NOMO-1 treated with dmso at 0.1 percent for 144 hours (cell line): ENCODE results near the gene CST8.

Source experiments
- DNase-seq: peaks from one replicate; lab custom pipeline; 2025; ENCODE audit not compliant: unreplicated experiment; lab: John Stamatoyannopoulos, UW

The CST8 gene

DNA sequence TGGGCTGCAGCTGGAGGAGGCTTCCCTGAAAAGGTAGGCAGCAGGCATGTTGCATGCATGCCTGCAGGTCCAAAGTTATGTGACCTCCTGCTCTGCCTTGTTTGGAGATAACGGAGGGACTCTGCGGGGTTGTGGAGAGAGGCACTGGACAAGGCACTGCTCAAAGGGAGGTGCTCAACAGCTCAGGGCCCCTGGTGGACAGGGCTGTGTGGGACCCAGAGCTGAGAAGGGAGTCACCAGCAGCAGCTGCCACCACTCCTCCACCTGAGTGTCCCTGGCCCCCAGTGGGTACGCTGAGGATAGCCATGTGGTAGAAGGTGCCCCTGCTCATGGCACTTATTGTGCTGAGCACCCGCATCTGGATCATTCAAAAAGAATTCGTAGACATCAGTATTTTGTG lies 15.5 kb upstream of the CST8 start:
- no peak for DNase-seq

- no peak for DNase-seq
Measured at GRCh38 chr20:23476015-23476754, 14.7 kb upstream of the CST8 start.

DNA sequence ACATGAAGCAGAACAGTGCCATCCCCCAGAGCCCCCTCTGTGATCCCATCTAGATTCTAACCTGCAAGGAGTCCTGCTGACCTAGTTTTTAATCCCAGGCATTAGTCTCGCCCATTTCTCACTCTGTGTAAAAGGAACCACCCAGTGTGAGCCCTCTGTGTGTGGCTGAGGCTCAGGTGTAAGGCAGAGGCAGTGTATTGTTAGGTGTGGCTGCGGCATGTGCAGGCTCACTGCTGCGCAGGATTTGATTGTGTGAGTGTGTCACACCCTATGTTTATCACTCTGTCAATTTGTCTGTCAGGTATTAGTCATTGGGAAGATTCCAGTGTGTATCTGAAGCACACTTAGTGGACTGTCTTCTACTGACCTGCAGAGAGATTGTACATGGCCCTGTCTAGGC lies 13.7 kb upstream of the CST8 start:
- DNase-seq = no peak

- no peak for DNase-seq
Measured at GRCh38 chr20:23479043-23479442, 11.9 kb upstream of the CST8 start.

DNA sequence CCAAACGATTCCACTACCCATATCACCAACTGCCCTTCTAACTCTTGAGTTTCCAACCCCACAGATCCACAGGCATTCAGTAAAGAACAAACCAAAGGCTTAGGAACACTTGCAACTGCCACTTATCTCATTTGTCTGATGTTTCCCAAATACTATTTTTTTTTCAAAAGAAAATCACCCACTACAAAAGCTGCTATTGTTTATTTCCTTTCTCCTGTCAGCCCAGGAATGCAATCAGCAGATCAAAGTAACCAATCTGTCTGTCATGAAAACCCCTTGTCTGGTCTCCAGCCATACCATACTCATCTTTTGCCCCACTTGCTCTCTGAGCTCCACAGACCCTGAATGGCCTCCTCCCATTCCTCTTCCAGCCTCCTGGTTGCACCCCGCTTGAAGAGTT lies 8.8 kb upstream of the CST8 start:
- DNase-seq = no peak

- DNase-seq = no peak
Measured at GRCh38 chr20:23484081-23484480, 6.8 kb upstream of the CST8 start.

- DNase-seq = no peak
Measured at GRCh38 chr20:23488470-23488869, 2.4 kb upstream of the CST8 start.

DNA sequence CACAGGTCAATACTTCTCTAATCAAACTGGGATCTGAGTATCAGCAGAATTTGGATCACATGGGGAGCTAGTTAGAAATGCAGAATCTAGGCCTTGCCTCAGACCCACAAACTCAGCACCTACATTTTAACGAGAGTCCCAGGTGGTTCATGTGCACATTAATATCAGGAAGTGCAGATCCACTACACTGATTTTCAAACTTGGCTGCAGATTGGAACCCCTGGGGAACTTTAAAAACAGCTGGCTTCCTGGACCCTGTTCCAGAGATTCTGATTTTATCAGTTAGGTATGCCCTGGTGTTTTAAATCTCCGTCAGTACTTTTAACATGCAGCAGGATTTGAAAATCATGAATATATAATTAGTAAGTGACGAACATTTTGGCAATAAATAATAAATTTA lies 1.9 kb upstream of the CST8 start:
- DNase-seq = no peak

GRCh38 chr20:23492292-23492691 lies 1.4 kb downstream of the CST8 start:
- DNase-seq = no peak

DNA sequence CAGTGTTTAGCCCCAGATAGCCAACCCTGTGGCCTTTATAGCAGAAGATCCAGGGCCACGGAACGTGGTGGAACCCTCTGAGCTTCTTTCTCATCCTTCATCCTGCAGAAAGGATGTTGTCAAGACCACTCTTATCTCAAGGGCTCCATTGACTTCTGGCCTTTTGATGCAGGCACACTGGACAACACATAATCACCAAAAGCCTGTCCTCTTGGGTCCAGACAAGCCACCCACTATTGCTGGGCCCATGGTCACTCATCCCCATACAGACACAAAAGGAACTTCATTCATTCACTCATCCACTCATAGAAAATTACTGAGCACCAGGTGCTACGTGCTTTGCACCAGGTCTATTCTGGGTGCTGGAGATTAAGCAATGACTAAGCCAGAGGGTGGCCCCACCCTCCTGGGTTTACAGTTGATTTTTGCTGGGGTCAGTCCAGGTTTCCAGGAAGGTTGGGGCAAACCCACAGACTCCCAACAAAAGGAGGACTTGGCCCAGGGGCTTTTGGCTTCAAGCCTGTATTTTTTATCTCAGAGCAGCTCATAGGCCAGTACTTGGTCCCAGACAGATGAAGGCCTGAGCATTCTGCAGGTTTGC lies 2.4 kb downstream of the CST8 start:
- no peak for DNase-seq

DNA sequence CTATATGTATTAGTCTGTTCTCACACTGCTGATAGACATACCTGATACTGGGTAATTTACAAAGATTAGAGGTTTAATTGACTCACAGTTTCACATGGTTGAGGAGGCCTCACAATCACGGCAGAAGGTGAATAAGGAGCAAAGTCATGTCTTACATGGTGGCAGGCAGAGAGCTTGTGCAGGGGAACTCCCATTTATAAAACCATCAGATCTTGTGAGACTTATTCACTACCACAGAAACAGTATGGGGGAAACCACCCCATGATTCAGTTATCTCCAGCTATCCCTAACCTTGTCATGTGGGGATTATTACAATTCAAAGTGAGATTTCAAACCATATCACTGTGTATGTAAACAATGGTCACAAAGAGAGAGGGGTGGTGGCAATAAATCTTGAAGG lies 6.6 kb downstream of the CST8 start:
- no peak for DNase-seq

DNA sequence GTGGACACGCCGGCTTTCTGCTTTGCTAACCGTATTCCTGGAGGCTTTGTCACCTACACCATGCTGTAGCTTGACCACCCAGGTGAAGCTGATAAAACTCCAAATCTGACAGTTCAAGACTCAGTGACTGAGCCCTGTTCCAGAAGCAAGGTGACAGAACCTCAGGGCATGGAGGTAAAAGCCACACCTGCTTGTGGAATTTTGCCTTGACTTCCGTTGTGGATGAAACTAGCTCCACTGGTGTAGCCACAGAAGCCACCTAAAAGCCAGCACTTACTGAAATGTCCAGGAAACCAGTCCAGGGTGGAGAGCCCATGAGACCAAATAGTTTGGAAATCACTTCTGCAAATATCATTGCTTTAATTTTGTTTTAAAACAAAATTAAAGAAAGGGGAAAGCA lies 11.0 kb downstream of the CST8 start:
- DNase-seq = no peak

DNA sequence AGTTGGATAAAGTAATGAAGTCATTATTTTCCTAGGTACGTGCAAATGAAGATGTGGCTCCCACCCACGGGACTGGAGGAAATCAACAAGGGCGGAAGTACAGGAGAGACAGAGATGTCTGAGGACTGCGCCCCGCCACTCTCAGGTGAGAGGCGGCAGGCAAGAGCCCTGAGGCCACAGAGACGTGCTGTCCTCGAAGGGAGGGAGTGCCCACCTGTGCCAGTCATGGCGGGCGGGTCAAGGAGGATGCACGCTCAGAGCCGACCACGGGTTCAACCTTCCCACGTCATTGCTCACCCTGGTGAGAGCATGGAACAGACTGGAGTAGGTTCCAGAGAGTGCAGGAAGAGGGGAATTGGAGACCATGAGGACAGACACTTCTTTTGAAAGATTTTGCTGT lies 12.7 kb downstream of the CST8 start:
- DNase-seq = no peak

- no peak for DNase-seq
Measured at GRCh38 chr20:23507346-23507745, 16.4 kb downstream of the CST8 start.

- DNase-seq = no peak
Measured at GRCh38 chr20:23508449-23509229, 17.7 kb downstream of the CST8 start.

DNA sequence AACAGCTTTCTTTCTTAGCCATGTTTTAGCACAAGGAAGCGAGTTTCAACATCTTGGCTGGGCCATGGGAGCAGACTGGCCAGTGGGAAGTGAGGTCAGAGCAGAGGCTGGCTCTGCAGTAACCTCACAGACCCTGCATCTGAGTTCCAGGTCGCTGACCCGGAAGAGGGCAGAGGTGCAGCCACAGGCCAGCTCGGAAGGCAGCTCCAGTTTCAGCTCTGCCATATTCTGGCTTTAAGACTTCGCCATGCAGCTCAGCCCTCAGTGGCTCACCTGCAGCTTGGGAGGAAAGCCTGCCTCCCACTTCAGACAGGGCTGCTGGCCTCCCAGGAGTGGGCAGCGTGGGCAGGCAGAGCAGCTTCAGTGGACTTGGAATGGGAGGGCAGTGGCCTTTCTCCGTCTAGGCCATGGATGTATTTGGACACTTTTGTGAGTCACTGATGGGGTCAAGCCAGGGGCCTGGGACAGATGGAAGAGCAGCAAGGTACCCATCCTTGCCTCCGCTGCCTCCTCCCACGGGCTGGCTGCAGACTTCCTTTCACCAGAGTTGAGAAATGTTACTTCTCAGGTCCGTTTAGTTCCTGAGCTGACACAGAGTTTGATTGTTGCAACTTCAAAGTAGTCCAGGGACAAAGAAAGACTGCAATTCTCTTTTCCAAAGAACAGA lies 18.5 kb downstream of the CST8 start:
- DNase-seq = no peak

DNA sequence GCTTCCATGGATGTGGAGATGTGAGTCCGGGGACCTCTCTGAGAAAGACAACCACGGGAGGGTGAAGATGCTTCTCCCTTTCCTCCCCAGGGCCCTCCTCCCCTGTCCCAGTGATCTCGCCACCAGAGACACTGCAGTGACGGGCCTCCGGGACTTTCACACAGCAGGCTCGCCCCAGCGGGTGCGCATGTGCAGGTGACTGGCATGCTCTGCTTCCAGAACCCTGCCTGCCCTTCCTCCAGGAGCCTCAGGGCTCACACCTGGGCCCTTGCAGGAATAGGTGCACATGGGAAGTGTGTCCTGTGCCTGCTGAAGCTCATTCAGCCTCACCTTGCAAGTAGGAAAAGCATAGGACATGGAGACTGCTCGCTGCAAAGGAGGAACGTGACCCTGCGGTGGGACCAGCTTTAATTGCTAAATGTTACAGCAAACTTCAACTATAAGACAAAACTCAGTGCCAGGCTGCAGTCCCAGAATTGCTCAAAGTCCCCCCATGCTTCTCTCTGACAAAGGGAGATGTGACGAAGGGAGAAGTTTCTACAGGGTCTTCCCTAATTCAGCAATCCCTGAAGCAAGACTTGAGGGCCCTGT lies 19.2 kb downstream of the CST8 start:
- DNase-seq = no peak

DNA sequence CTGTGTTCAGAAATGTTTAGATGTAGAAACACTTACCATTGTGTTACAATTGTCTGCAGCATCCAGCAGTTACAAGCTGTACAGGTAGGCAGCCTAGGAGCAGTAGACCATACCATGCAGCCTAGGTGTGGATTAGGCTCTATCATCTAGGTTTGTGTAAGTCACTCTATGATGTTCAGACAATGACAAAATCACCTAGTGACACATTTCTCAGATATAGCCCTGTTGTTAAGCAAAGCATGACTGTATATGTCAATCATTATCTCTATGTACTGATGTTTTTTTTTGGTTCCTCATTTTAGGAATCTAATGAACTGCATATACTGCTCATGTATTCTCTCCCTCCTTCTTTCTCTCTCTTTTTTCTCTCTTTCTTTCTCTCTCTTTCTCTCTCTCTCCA lies 22.2 kb downstream of the CST8 start:
- no peak for DNase-seq

DNA sequence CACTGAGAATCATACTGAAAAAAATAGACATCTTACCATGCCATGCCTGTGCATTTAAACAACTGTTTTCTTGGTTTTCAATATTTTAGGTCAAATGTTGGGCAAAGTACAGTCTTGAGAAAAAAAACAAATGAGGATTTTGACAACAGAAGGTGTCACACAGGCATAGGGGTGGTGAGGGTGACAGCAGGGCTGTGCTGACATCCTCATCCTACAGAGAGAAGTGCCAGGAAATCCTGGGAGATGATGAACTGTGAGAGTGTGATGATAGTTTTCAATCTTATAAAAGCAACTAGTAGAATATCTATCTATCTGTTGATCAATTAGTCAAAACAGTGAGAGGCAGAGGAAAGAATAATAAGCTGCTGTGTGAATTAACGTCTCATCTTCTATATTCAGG lies 23.9 kb downstream of the CST8 start:
- no peak for DNase-seq

DNA sequence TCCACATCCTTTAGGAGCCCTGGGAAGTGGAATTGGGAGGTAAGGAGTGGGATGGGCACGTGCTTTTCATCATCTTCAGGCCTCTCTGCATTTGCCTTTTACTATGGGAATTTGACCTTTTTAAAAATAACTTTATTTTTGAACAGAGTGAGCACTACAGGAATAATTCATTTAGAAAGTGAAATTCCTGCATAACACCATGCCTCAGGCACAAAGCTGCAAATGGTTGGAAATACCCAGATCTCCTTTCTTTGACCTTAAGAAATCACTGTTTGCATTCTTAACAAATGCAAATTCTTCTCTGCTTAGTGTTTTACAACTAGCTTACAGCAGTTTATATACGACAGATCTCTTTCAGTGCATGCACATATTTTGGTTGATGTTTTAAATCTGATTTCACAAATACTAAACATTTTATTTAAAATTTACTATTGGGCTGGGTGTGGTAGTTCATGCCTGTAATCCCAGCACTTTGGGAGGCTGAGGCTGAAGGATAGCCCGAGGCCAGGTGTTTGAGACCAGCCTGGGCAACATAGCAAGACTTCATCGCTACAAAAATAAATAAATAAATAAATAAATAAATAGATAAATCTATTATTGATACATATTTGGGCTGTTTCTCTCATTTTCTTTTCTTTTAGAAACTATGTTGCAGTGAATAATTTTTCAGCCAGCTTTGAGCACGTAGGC lies 24.5 kb downstream of the CST8 start:
- no peak for DNase-seq

GRCh38 chr20:23517719-23518118 lies 26.8 kb downstream of the CST8 start:
- no peak for DNase-seq
